ENCODE data around the gene NCAM1.

NCAM1 gene

DNA sequence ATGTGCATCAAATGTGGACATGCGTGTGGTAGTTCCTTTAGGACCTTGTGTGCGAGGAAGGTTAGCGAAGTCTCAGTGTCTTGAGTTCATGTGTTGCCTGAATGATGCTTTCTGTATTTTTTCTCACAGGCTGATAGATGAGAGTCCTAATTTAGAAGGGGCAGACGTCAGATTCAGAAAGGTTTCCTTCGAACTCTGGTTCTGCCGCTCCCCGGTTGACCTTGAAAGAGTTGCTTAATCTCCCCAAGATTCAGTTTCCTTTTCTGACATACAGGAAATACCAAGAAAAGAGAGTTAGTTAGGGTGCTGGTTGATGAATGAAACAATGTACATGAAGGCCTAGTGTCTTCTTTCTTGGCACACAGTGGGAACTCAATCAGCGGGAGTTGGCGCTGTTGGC lies 317.3 kb downstream of the NCAM1 start:
- Histone ChIP-seq H3K4me1 (peaks cover 13% of the 10 kb centered on the region), H3K27me3 (no peaks in the 10 kb centered on the region), H3K36me3 (peaks cover 29% of the 10 kb centered on the region), H3K9me3 (no peaks in the 10 kb centered on the region), H3K4me3 (ENCODE audit: low read depth, low read length) (no peak overlapping the region)
- TF ChIP-seq, protein P1, sequence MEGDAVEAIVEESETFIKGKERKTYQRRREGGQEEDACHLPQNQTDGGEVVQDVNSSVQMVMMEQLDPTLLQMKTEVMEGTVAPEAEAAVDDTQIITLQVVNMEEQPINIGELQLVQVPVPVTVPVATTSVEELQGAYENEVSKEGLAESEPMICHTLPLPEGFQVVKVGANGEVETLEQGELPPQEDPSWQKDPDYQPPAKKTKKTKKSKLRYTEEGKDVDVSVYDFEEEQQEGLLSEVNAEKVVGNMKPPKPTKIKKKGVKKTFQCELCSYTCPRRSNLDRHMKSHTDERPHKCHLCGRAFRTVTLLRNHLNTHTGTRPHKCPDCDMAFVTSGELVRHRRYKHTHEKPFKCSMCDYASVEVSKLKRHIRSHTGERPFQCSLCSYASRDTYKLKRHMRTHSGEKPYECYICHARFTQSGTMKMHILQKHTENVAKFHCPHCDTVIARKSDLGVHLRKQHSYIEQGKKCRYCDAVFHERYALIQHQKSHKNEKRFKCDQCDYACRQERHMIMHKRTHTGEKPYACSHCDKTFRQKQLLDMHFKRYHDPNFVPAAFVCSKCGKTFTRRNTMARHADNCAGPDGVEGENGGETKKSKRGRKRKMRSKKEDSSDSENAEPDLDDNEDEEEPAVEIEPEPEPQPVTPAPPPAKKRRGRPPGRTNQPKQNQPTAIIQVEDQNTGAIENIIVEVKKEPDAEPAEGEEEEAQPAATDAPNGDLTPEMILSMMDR (IDR thresholded peaks at IDR 0.05; ENCODE audit: low read depth, low read length) = no peak
- no peak for DNase-seq

DNA sequence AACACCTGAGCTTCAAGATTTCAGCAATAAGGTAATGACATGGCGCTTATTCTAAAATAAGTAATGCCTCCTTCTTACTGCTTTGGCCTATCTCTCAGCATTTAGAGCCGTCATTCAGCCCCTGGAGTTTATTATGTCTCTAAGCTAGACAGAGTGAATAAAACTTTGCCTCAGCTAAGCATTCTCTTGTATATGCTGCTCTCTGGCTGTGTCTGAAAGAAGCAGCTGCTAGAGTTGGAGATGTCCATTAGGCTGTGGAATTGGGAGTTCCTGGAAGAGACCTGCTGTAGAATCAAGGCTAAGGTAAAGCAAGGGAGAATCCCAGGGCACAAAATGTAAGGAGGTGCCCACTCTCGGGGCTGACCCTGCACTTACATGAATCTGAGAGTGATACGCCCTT lies 317.7 kb downstream of the NCAM1 start:
- Histone ChIP-seq H3K9me3 (no peaks in the 10 kb centered on the region), H3K27me3 (no peaks in the 10 kb centered on the region), H3K36me3 (peaks cover 28% of the 10 kb centered on the region), H3K4me1 (peaks cover 9% of the 10 kb centered on the region), H3K4me3 (ENCODE audit: low read depth, low read length) (no peak overlapping the region)
- TF ChIP-seq, protein P1 (IDR thresholded peaks at IDR 0.05; ENCODE audit: low read depth, low read length) = no peak
- no peak for DNase-seq

DNA sequence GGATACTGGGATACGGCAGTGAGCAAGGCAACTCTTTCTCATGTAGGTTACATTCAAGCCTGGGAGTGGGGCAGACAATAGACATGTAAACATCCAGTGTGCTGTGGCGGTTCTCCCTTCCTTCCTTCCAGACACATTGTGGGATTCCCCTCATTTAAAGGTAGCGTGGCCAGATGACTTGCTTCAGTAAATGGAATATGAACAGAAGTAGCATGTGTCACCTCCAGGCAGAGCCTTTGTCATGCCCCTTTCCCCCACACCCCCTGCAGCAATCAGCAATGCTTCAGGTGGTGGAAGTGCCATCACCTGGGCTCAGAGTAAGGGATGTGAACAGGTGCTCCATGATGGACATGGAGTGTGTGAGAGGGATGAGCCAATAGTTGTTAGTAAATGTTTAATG lies 318.4 kb downstream of the NCAM1 start:
- Histone ChIP-seq H3K36me3 (peaks cover 27% of the 10 kb centered on the region), H3K9me3 (no peaks in the 10 kb centered on the region), H3K4me3 (ENCODE audit: low read depth, low read length) (no peak overlapping the region), H3K27me3 (no peaks in the 10 kb centered on the region), H3K4me1 (peaks cover 2% of the 10 kb centered on the region)
- TF ChIP-seq, protein P1 (IDR thresholded peaks at IDR 0.05; ENCODE audit: low read depth, low read length) = no peak
- no peak for DNase-seq

DNA sequence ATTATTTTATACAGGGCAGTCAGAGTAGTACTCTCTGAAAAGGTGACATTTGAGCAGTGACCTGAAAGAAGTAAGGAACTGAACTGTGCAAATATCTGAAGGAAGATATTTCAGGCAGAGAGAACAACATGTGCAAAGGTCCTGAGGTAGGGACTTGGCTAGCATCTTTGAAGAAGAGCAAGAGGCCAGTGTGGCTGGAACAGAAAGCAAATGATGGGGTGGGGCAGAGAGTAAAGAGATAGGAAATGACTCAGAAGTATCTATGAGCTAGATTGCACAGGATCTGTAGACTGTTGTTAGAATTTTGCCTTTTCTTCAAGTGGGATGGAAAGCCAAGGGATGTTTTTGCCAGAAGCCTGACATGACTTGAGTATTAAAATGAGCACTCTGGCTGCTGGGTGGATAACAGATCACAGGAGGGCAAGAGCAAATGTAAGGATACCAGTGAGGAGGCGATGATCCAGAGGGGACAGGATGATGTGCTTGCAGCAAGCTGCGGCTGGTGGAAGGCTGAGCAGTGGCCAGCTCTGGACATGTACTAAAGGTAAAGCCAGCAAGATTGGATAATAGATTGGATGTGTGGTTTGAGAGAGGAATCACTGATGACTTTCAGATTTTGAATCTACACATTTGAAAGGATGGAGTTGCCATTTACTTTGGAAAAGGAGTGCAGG lies 320.0 kb downstream of the NCAM1 start:
- no peak for DNase-seq
- TF ChIP-seq, protein P1 (IDR thresholded peaks at IDR 0.05; ENCODE audit: low read depth, low read length) = no peak

DNA sequence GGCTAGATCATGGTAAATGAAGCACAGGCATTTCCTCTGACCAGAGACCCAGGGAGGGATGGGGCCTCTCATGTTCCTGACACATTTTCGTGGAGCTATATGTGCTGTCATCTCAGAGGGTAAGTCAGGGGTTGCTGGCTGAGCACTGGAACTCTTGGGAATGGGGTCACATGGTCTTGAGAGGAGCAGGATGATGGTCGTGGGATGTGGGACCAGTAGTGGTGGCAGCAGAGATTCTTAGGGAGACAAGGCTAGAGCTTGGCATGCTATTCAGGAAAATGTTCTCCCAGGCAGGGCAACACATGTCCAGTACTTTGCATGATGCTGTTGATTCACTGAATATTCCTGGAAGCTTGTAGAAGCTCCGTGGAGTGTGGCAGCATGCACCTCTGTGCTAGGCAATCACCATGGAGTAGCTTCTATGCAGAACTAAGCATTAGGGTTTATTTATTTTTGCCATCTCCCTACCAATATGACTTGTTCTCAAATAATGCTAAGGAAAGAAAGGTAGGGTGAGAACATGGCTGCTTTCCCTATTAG lies 321.7 kb downstream of the NCAM1 start:
- DNase-seq = no peak
- no peaks in the 10 kb centered on the region for H3K4me1 ChIP-seq
- TF ChIP-seq, protein P1 (IDR thresholded peaks at IDR 0.05; ENCODE audit: low read depth, low read length) = no peak
- H3K4me3 ChIP-seq (ENCODE audit: low read depth, low read length) = no peak overlapping the region
- H3K9me3 ChIP-seq = no peaks in the 10 kb centered on the region
- H3K27me3 ChIP-seq = no peaks in the 10 kb centered on the region
- H3K36me3 ChIP-seq = no peaks in the 10 kb centered on the region; the same call in 1 of the 2 replicates

More for the DNA sequence above, 320.0 kb downstream of the NCAM1 start:
- Histone ChIP-seq H3K9me3 (no peaks in the 10 kb centered on the region), H3K36me3 (peaks cover 11% of the 10 kb centered on the region), H3K4me3 (ENCODE audit: low read depth, low read length) (no peak overlapping the region), H3K27me3 (no peaks in the 10 kb centered on the region), H3K4me1 (no peaks in the 10 kb centered on the region)

DNA sequence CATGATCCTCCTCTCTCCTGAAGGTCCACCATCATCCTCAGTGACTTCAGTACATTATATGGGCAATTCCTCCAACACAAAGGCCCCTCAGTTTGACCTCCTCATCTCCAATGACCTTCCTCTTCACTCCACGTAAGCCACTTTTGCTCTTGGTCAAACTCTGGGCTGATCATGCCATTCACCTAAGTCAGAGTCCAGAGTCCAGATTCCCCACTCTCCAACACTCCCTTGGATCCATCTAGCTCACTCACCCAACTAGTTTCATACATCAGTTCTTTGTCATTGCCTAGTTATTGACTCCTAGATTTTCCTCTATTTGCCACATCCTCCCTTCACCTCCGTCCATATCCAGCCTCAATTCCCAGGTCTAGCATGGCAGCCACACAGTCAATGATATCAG lies 322.7 kb downstream of the NCAM1 start:
- Histone ChIP-seq H3K9me3 (no peaks in the 10 kb centered on the region), H3K36me3 (no peaks in the 10 kb centered on the region; the same call in 1 of the 2 replicates), H3K4me1 (no peaks in the 10 kb centered on the region), H3K4me3 (ENCODE audit: low read depth, low read length) (no peak overlapping the region), H3K27me3 (no peaks in the 10 kb centered on the region)
- TF ChIP-seq, protein P1 (IDR thresholded peaks at IDR 0.05; ENCODE audit: low read depth, low read length) = no peak
- no peak for DNase-seq

Measured in BE2C (cell line).